A549 (cell line): Measurements from ENCODE around the gene EFCAB8. TPM values are rescaled to one million over a fixed set of nuclear protein-coding genes. Genes with fewer than 3 reads are reported as not detected.
A peak's percentile ranks its signal among the peaks of the same experiment; 100 is the strongest.
"Not testable (repeated sequence)": the region's sequence is repeated elsewhere in the genome, so short reads cannot be mapped to it uniquely, and the experiment has no call there.

Source experiments
- ATAC-seq, 2 experiments: fragments of 200-7000 bp in 1 of 2; fragments of >200 bp in 1 of 2; cut with Nextera tagmentation in 1 of 2; cut with Tn5 transposase in 1 of 2; 3 replicates each; pipeline versions ENCODE4 v1.8.0 to v1.9.1; 2018 to 2020; ENCODE audit warnings: mild to moderate bottlenecking in 1 of 2, moderate library complexity in 1 of 2
- CTCF ChIA-PET: fragments of 300-600 bp; sonication (Branson Sonifier 250); formaldehyde crosslinking; extraction: SDS; loops from one replicate; lab custom pipeline; 2021; ENCODE audit warnings: antibody characterized with exemption, inconsistent platforms; lab: Yijun Ruan, JAX
- POLR2A ChIA-PET: fragments of 350-600 bp; formaldehyde crosslinking; extraction: SDS; loops from one replicate; lab custom pipeline; 2021; ENCODE audit warnings: antibody characterized with exemption, inconsistent platforms; lab: Yijun Ruan, JAX
- DNase-seq, 2 experiments: peaks; one replicate each; pipeline versions ENCODE4 v3.0.0 to v3.0.0-alpha.2; 2011 to 2016; ENCODE audit warnings: low read depth in 1 of 2, low spot score in 1 of 2
- FAIRE-seq: peaks from 2 replicates; lab custom pipeline; 2011; peaks lifted over from hg19 to GRCh38; lab: Jason Lieb, UNC
- H3K27ac ChIP-seq, 2 experiments: fragments of >200 bp; sonication (Bioruptor Twin); formaldehyde crosslinking; 3 replicates each; pipeline ENCODE4 v1.5.1; 2016 to 2017
- H3K4me1 ChIP-seq: fragments of >200 bp; sonication (Bioruptor Twin); formaldehyde crosslinking; 3 replicates; pipeline ENCODE4 v1.6.1; 2016
- H3K4me2 ChIP-seq: fragments of >200 bp; sonication (Bioruptor Twin); formaldehyde crosslinking; 3 replicates; pipeline ENCODE4 v1.6.1; 2016
- H3K4me3 ChIP-seq: fragments of >200 bp; sonication (Bioruptor Twin); formaldehyde crosslinking; 3 replicates; pipeline ENCODE4 v1.5.1; 2016
- H3K9me3 ChIP-seq: fragments of >200 bp; sonication (Bioruptor Twin); formaldehyde crosslinking; 3 replicates; pipeline ENCODE4 v1.6.1; 2016
- CEBPB ChIP-seq, 2 experiments: fragments of >200 bp in 1 of 2; sonication (Bioruptor Twin) in 1 of 2; formaldehyde crosslinking in 1 of 2; IDR thresholded peaks; 2 replicates each; pipeline ENCODE4 v1.6.1; 2012 to 2016
- CHD2 ChIP-seq: fragments of 150-350 bp; IDR thresholded peaks from 2 replicates; pipeline ENCODE4 v1.6.1; 2014; ENCODE audit warnings: low read length; ENCODE audit not compliant: partially characterized antibody
- E2F6 ChIP-seq: IDR thresholded peaks from 2 replicates; pipeline ENCODE4 v1.6.1; 2012; ENCODE audit warnings: low read depth, borderline replicate concordance
- ESRRA ChIP-seq: fragments of 150-350 bp; IDR thresholded peaks from 2 replicates; pipeline ENCODE4 v1.6.1; 2014; ENCODE audit warnings: mild to moderate bottlenecking, low read length, borderline replicate concordance
- FOXS1 ChIP-seq: fragments of 250-450 bp; sonication (Bioruptor Pico); IDR thresholded peaks from 2 replicates; pipeline ENCODE4 v1.5.0; 2020; ENCODE audit warnings: mild to moderate bottlenecking, moderate library complexity
- HES2 ChIP-seq: fragments of >200 bp; sonication (Bioruptor Twin); formaldehyde crosslinking; IDR thresholded peaks from 2 replicates; pipeline ENCODE4 v1.6.1; 2016
- HEYL ChIP-seq: fragments of 250-450 bp; sonication (Bioruptor Pico); IDR thresholded peaks from 2 replicates; pipeline ENCODE4 v1.8.0; 2021; ENCODE audit warnings: mild to moderate bottlenecking, moderate library complexity
- HOXA7 ChIP-seq: fragments of 250-450 bp; sonication (Bioruptor Pico); IDR thresholded peaks from 2 replicates; pipeline ENCODE4 v1.5.0; 2020; ENCODE audit warnings: mild to moderate bottlenecking, moderate library complexity
- HOXB13 ChIP-seq: fragments of 250-450 bp; sonication (Bioruptor Pico); IDR thresholded peaks from 2 replicates; pipeline ENCODE4 v1.5.0; 2020; ENCODE audit warnings: low read depth, mild to moderate bottlenecking, moderate library complexity
- JUN ChIP-seq, 2 experiments: fragments of >200 bp; sonication (Bioruptor Twin); formaldehyde crosslinking; IDR thresholded peaks; 2 replicates in 1 of 2; 3 replicates in 1 of 2; pipeline ENCODE4 v1.6.1; 2016 to 2017
- NFE2L2 ChIP-seq: fragments of 150-350 bp; conservative IDR thresholded peaks from 2 replicates; pipeline ENCODE4 v1.6.1; 2014; ENCODE audit warnings: low read length
- NPAS2 ChIP-seq: fragments of 250-450 bp; sonication (Bioruptor Pico); IDR thresholded peaks from 2 replicates; pipeline ENCODE4 v1.8.0; 2022; ENCODE audit warnings: mild to moderate bottlenecking, moderate library complexity, borderline replicate concordance
- PBX3 ChIP-seq: IDR thresholded peaks from 2 replicates; pipeline ENCODE4 v1.6.1; 2012
- RAD21 ChIP-seq, 2 experiments: fragments of >200 bp in 1 of 2; sonication (Bioruptor Twin) in 1 of 2; formaldehyde crosslinking in 1 of 2; IDR thresholded peaks in 1 of 2; conservative IDR thresholded peaks in 1 of 2; 2 replicates in 1 of 2; 3 replicates in 1 of 2; pipeline ENCODE4 v1.6.1; 2012 to 2018; ENCODE audit warnings: inconsistent platforms in 1 of 2
- RCOR1 ChIP-seq: fragments of 150-350 bp; IDR thresholded peaks from 2 replicates; pipeline ENCODE4 v1.6.1; 2014; ENCODE audit warnings: antibody characterized with exemption, low read length, low read depth
- RNF2 ChIP-seq: fragments of 200-600 bp; sonication (generic); IDR thresholded peaks from 2 replicates; pipeline ENCODE4 v1.6.1; 2016; ENCODE audit warnings: low read depth, mild to moderate bottlenecking, antibody characterized with exemption, moderate library complexity, borderline replicate concordance
- TFCP2L1 ChIP-seq: fragments of 250-450 bp; sonication (Bioruptor Pico); IDR thresholded peaks from 2 replicates; pipeline ENCODE4 v1.5.0; 2021; ENCODE audit warnings: mild to moderate bottlenecking
- ZC3H11A ChIP-seq: fragments of 450-650 bp; IDR thresholded peaks from 2 replicates; pipeline ENCODE4 v1.6.1; 2014; ENCODE audit warnings: antibody characterized with exemption, mild to moderate bottlenecking
- ZSCAN20 ChIP-seq: fragments of 250-450 bp; sonication (Bioruptor Pico); IDR thresholded peaks from 2 replicates; pipeline ENCODE4 v1.8.0; 2022; ENCODE audit warnings: mild to moderate bottlenecking, moderate library complexity
- WGBS: methylation state at CpG from one replicate; pipeline ENCODE4 v1.1.6; 2017; ENCODE audit errors: missing lambda C conversion rate; 5-methylcytosine and 5-hydroxymethylcytosine counted together
- polyA plus RNA-seq, 4 experiments: library from polyadenylated mRNA; depleted of rRNA in 3 of 4; stranded (reverse); fragments of >200 nt; fragmentation: RNase III in 1 of 4; extraction: RNeasy Plus Mini Kit Qiagen cat#74134 plus additional on column Dnase treatment in 1 of 4; gene quantifications; 2 replicates in 3 of 4; 3 replicates in 1 of 4; pipeline ENCODE4 v1.2.3, GENCODE V29; 2011 to 2017
- TF ChIP-seq, protein P1 (sequence below): fragments of 150-350 bp; IDR thresholded peaks from 2 replicates; pipeline ENCODE4 v1.6.1; 2014; ENCODE audit warnings: low read depth, mild to moderate bottlenecking, low read length
- TF ChIP-seq, protein P2 (sequence below): fragments of >200 bp; sonication (Bioruptor Twin); formaldehyde crosslinking; IDR thresholded peaks from 3 replicates; pipeline ENCODE4 v1.5.1; 2016
- TF ChIP-seq, protein P3 (sequence below): fragments of >200 bp; sonication (Bioruptor Twin); formaldehyde crosslinking; IDR thresholded peaks from 3 replicates; pipeline ENCODE4 v1.6.1; 2016

EFCAB8 gene
- polyA plus RNA-seq, 2 of the 4 experiments (the other 2 are of a cell fraction): not detected

- no peak overlapping the region for H3K4me3 ChIP-seq
- DNase-seq: no peak
- no peak for FAIRE-seq
- ATAC-seq: no peak
- WGBS: 55% methylated on average over 5 of the region's 5 CpGs
- no peak overlapping the region for H3K4me2 ChIP-seq
- POLR2A ChIA-PET: no interaction called here
- no peaks in the 10 kb centered on the region for H3K4me1 ChIP-seq
- no peaks in the 10 kb centered on the region for H3K9me3 ChIP-seq
- CTCF ChIA-PET: interaction anchor here (0.6 to 5.4 kb wide), 7 partner anchors 11 to 407 kb away, joined by 3 to 49 read pairs (median 5); no protein-coding TSS in a partner anchor
- H3K27ac ChIP-seq: no peak overlapping the region
- no peak for TF ChIP-seq NPAS2 (CRISPR knock-in tag)
- TF ChIP-seq JUN (IDR thresholded peaks at IDR 0.05): no peak
- no peak for TF ChIP-seq HOXA7
- TF ChIP-seq HES2: no peak
- TF ChIP-seq ZC3H11A: no peak
- no peak for TF ChIP-seq PBX3
- TF ChIP-seq HEYL (CRISPR knock-in tag): no peak
- TF ChIP-seq FOXS1 (CRISPR knock-in tag): no peak
- TF ChIP-seq, protein P1, sequence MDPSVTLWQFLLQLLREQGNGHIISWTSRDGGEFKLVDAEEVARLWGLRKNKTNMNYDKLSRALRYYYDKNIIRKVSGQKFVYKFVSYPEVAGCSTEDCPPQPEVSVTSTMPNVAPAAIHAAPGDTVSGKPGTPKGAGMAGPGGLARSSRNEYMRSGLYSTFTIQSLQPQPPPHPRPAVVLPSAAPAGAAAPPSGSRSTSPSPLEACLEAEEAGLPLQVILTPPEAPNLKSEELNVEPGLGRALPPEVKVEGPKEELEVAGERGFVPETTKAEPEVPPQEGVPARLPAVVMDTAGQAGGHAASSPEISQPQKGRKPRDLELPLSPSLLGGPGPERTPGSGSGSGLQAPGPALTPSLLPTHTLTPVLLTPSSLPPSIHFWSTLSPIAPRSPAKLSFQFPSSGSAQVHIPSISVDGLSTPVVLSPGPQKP: no peak
- no peak for TF ChIP-seq CEBPB (IDR thresholded peaks at IDR 0.05)
- no peak for TF ChIP-seq TFCP2L1 (CRISPR knock-in tag)
- TF ChIP-seq, protein P2, sequence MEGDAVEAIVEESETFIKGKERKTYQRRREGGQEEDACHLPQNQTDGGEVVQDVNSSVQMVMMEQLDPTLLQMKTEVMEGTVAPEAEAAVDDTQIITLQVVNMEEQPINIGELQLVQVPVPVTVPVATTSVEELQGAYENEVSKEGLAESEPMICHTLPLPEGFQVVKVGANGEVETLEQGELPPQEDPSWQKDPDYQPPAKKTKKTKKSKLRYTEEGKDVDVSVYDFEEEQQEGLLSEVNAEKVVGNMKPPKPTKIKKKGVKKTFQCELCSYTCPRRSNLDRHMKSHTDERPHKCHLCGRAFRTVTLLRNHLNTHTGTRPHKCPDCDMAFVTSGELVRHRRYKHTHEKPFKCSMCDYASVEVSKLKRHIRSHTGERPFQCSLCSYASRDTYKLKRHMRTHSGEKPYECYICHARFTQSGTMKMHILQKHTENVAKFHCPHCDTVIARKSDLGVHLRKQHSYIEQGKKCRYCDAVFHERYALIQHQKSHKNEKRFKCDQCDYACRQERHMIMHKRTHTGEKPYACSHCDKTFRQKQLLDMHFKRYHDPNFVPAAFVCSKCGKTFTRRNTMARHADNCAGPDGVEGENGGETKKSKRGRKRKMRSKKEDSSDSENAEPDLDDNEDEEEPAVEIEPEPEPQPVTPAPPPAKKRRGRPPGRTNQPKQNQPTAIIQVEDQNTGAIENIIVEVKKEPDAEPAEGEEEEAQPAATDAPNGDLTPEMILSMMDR: no peak
- TF ChIP-seq, all 56 proteins: peak for 0
Observed at GRCh38 chr20:32903666-32904175, 45.0 kb downstream of the EFCAB8 start.

GRCh38 chr20:32904678-32905077 is 46.0 kb downstream of the EFCAB8 start:
- FAIRE-seq, DNase-seq, H3K4me1 ChIP-seq, H3K9me3 ChIP-seq, H3K27ac ChIP-seq, H3K4me3 ChIP-seq, POLR2A ChIA-PET, ATAC-seq, H3K4me2 ChIP-seq: not testable (repeated sequence)
- 75% methylated on average over 7 of the region's 7 CpGs for WGBS
- CTCF ChIA-PET: interaction anchor here (0.6 to 5.4 kb wide), 6 partner anchors 12 to 400 kb away, joined by 4 to 49 read pairs (median 5); no protein-coding TSS in a partner anchor

DNA sequence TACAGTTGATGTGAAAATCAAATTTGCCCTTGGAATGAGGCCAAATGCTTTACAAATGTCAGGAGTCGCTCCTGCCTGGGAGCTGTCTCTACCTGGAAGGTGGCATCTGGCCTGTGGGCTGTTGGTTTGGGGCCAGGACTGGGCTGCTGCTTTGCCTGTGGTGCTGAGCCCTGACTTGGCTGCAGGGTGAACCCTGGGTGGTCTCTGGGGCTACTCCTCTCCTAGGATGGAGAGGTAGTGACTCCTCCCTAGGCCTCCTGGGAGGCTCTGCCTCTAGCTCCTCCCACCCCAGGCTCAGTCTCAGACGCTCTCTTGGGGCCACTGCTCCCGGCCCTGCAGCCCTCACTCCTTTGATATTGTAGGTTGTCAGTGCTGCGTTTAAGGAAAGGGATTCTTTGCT is 47.5 kb downstream of the EFCAB8 start:
- FAIRE-seq (no peak), ATAC-seq (peak in 1 of 2 experiments; percentile 22; a peak in 1 of 6 replicates), DNase-seq (no peak)
- ChIA-PET CTCF (interaction anchor here (0.7 to 1.5 kb wide), 5 partner anchors 9 to 190 kb away, joined by 3 to 6 read pairs (median 3); no protein-coding TSS in a partner anchor), POLR2A (no interaction called here)
- no peak overlapping the region for H3K4me3 ChIP-seq
- WGBS: 45% methylated on average over 4 of the region's 4 CpGs
- H3K27ac ChIP-seq: no peak overlapping the region
- no peaks in the 10 kb centered on the region for H3K4me1 ChIP-seq
- TF ChIP-seq RNF2 (no peak), RCOR1 (no peak), RAD21 (conservative IDR thresholded peaks at IDR 0.05 in 1 of 2, IDR thresholded peaks at IDR 0.05 in 1 of 2) (no peak), NFE2L2 (no peak), PBX3 (no peak), E2F6 (no peak), ZSCAN20 (CRISPR knock-in tag) (no peak), ESRRA (no peak), HOXB13 (CRISPR knock-in tag) (no peak), JUN (IDR thresholded peaks at IDR 0.05) (no peak), CHD2 (no peak), TFCP2L1 (CRISPR knock-in tag) (no peak)
- TF ChIP-seq, protein P3, sequence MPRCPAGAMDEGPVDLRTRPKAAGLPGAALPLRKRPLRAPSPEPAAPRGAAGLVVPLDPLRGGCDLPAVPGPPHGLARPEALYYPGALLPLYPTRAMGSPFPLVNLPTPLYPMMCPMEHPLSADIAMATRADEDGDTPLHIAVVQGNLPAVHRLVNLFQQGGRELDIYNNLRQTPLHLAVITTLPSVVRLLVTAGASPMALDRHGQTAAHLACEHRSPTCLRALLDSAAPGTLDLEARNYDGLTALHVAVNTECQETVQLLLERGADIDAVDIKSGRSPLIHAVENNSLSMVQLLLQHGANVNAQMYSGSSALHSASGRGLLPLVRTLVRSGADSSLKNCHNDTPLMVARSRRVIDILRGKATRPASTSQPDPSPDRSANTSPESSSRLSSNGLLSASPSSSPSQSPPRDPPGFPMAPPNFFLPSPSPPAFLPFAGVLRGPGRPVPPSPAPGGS: no peak
- TF ChIP-seq, all 56 proteins: peak for 0
- Histone ChIP-seq H3K9me3 (no peaks in the 10 kb centered on the region), H3K4me2 (no peak overlapping the region)
